CD14-positive monocyte (primary cell): ENCODE results near the gene FAM111B. TPM values are rescaled to one million over a fixed set of nuclear protein-coding genes. Genes with fewer than 3 reads are reported as not detected.

Experiments used
- DNase-seq, 3 donors: peaks; one replicate each; pipeline ENCODE4 v3.0.0-alpha.2; 2011 to 2022
- H2AFZ ChIP-seq: 2 replicates; pipeline ENCODE4 v1.6.0; 2012; ENCODE audit warnings: mild to moderate bottlenecking, low read depth, low read length, inconsistent platforms; ENCODE audit not compliant: insufficient read depth, poor library complexity, severe bottlenecking
- H3K27ac ChIP-seq, 2 donors: 1 replicate in 1 of 2; 2 replicates in 1 of 2; pipeline ENCODE4 v1.5.1; 2012 to 2013; ENCODE audit warnings: low read length in 2 of 2, control low read depth in 1 of 2, inconsistent platforms in 1 of 2, low read depth in 1 of 2, mild to moderate bottlenecking in 1 of 2
- H3K27me3 ChIP-seq, 2 donors: one replicate each; pipeline versions ENCODE4 v1.6.0 to v1.6.1; 2011 to 2013; ENCODE audit warnings: low read length in 2 of 2; ENCODE audit not compliant: control insufficient read depth in 2 of 2, insufficient read depth in 2 of 2
- H3K36me3 ChIP-seq, 2 donors: replicated peaks in 1 of 2; 1 replicate in 1 of 2; 2 replicates in 1 of 2; pipeline versions ENCODE4 v1.5.1 to v1.6.1; 2012 to 2013; ENCODE audit warnings: low read length in 2 of 2, control low read depth in 1 of 2, inconsistent platforms in 1 of 2, mild to moderate bottlenecking in 1 of 2; ENCODE audit not compliant: insufficient read depth in 2 of 2, control insufficient read depth in 1 of 2
- H3K4me1 ChIP-seq, 2 donors: 1 replicate in 1 of 2; 2 replicates in 1 of 2; pipeline versions ENCODE4 v1.5.1 to v1.6.1; 2012 to 2013; ENCODE audit warnings: low read length in 2 of 2, control low read depth in 1 of 2, inconsistent platforms in 1 of 2, mild to moderate bottlenecking in 1 of 2, moderate library complexity in 1 of 2; ENCODE audit not compliant: insufficient read depth in 2 of 2, control insufficient read depth in 1 of 2
- H3K4me2 ChIP-seq: replicated peaks from 2 replicates; pipeline ENCODE3; 2012; ENCODE audit warnings: low read length, moderate library complexity, mild to moderate bottlenecking; ENCODE audit not compliant: poor library complexity, severe bottlenecking; ENCODE audit errors: extremely low read depth
- H3K4me3 ChIP-seq, 3 experiments: fragments of 200-600 bp in 1 of 3; sonication (generic) in 1 of 3; replicated peaks in 1 of 3; 1 replicate in 2 of 3; 2 replicates in 1 of 3; pipeline ENCODE4 v1.5.1; 2011 to 2013; ENCODE audit warnings: low read length in 3 of 3, mild to moderate bottlenecking in 3 of 3, control low read depth in 2 of 3, low read depth in 2 of 3, inconsistent platforms in 1 of 3, moderate library complexity in 1 of 3
- H3K79me2 ChIP-seq: 2 replicates; pipeline ENCODE4 v1.6.0; 2012; ENCODE audit warnings: mild to moderate bottlenecking, control low read depth, inconsistent platforms, low read length, moderate library complexity; ENCODE audit not compliant: insufficient read depth
- H3K9ac ChIP-seq: 2 replicates; pipeline ENCODE4 v1.6.0; 2017; ENCODE audit warnings: low read length, mild to moderate bottlenecking; ENCODE audit not compliant: insufficient read depth, poor library complexity, severe bottlenecking
- H3K9me3 ChIP-seq, 2 donors: replicated peaks in 1 of 2; 1 replicate in 1 of 2; 2 replicates in 1 of 2; pipeline versions ENCODE4 v1.5.1 to v1.6.1; 2012 to 2013; ENCODE audit warnings: low read length in 2 of 2, control low read depth in 1 of 2; ENCODE audit not compliant: control insufficient read depth in 1 of 2, insufficient read depth in 1 of 2
- H4K20me1 ChIP-seq: 2 replicates; pipeline ENCODE4 v1.6.0; 2012; ENCODE audit warnings: mild to moderate bottlenecking, low read length, control low read depth, moderate library complexity; ENCODE audit not compliant: insufficient read depth
- H3K27ac Mint-ChIP-seq, 7 donors: one replicate each; pipeline ENCODE4 v1.8.0; 2020; ENCODE audit warnings: mild to moderate bottlenecking in 7 of 7, mixed read lengths in 7 of 7, moderate library complexity in 6 of 7, inconsistent platforms in 2 of 7
- H3K27me3 Mint-ChIP-seq, 3 donors: one replicate each; pipeline ENCODE4 v1.8.0; 2021 to 2022; ENCODE audit warnings: low read depth in 3 of 3, mild to moderate bottlenecking in 3 of 3, mixed read lengths in 3 of 3, moderate library complexity in 3 of 3, inconsistent platforms in 1 of 3
- H3K36me3 Mint-ChIP-seq, 2 donors: one replicate each; pipeline ENCODE4 v1.8.0; 2020; ENCODE audit warnings: mixed read lengths in 2 of 2, inconsistent platforms in 1 of 2, mild to moderate bottlenecking in 1 of 2
- H3K4me1 Mint-ChIP-seq: one replicate; pipeline ENCODE4 v1.8.0; 2020; ENCODE audit warnings: mild to moderate bottlenecking, mixed read lengths
- H3K4me3 Mint-ChIP-seq, 2 donors: one replicate each; pipeline ENCODE4 v1.8.0; 2020; ENCODE audit warnings: mild to moderate bottlenecking in 2 of 2, mixed read lengths in 2 of 2, moderate library complexity in 1 of 2
- H3K9me3 Mint-ChIP-seq, 7 donors: one replicate each; pipeline ENCODE4 v1.8.0; 2020 to 2022; ENCODE audit warnings: mixed read lengths in 7 of 7, mild to moderate bottlenecking in 6 of 7, moderate library complexity in 6 of 7, inconsistent platforms in 2 of 7
- whole genome bisulfite sequencing: methylation state at CpG from one replicate; pipeline ENCODE4 v1.1.5; 2013; ENCODE audit warnings: missing lambda C conversion rate; ENCODE audit not compliant: insufficient coverage; 5-methylcytosine and 5-hydroxymethylcytosine counted together
- intact Hi-C, 2 donors: fragments of 100-400 bp; cut with micrococcal nuclease; formaldehyde crosslinking; loops; one replicate each; pipeline versions ENCODE4 v1.15.0 to v1.15.1; 2023
- polyA plus RNA-seq, 3 donors: library from polyadenylated mRNA; depleted of rRNA in 1 of 3; unstranded in 2 of 3; stranded (reverse) in 1 of 3; fragments of 300-500 nt in 2 of 3; fragments of >200 nt in 1 of 3; fragmentation: Illumina TruSeq in 2 of 3; gene quantifications; 1 replicate in 2 of 3; 2 replicates in 1 of 3; pipeline ENCODE4 v1.2.3, GENCODE V29; 2012 to 2021
- TF ChIP-seq, protein P1 (sequence below): fragments of 200-600 bp; IDR thresholded peaks from one replicate; pipeline ENCODE4 v1.8.0; 2022; ENCODE audit warnings: antibody characterized with exemption, mild to moderate bottlenecking

Gene FAM111B
- polyA plus RNA-seq, 3 donors, result 0.09 TPM; not detected in 2

GRCh38 chr11:59176330-59176729 is 69.3 kb downstream of the FAM111B start:
- intact Hi-C loops, result no loop called here
- Mint-ChIP-seq H3K36me3 (peaks cover 13 to 21% of the 10 kb centered on the region in 2 donors), H3K4me1 (peaks cover 20% of the 10 kb centered on the region), H3K27ac (no peak overlapping the region), H3K27me3 (peaks cover 18 to 25% (median 22%) of the 10 kb centered on the region in 3 donors), H3K4me3 (no peak overlapping the region), H3K9me3 (peaks cover 6 to 14% (median 8%) of the 10 kb centered on the region in 7 donors)
- Histone ChIP-seq H3K4me3 (no peak overlapping the region), H3K27ac (no peak overlapping the region), H3K79me2 (peaks cover 5% of the 10 kb centered on the region), H3K4me2 (no peak overlapping the region), H3K36me3 (peaks cover 0 to 1% of the 10 kb centered on the region in 2 donors), H2AFZ (no peak overlapping the region), H4K20me1 (peaks cover 11% of the 10 kb centered on the region), H3K9me3 (peaks cover 0 to 4% of the 10 kb centered on the region in 2 donors), H3K9ac (no peak overlapping the region), H3K27me3 (peaks cover 0 to 9% of the 10 kb centered on the region in 2 donors), H3K4me1 (peaks cover 14 to 17% of the 10 kb centered on the region in 2 donors)
- TF ChIP-seq, protein P1, sequence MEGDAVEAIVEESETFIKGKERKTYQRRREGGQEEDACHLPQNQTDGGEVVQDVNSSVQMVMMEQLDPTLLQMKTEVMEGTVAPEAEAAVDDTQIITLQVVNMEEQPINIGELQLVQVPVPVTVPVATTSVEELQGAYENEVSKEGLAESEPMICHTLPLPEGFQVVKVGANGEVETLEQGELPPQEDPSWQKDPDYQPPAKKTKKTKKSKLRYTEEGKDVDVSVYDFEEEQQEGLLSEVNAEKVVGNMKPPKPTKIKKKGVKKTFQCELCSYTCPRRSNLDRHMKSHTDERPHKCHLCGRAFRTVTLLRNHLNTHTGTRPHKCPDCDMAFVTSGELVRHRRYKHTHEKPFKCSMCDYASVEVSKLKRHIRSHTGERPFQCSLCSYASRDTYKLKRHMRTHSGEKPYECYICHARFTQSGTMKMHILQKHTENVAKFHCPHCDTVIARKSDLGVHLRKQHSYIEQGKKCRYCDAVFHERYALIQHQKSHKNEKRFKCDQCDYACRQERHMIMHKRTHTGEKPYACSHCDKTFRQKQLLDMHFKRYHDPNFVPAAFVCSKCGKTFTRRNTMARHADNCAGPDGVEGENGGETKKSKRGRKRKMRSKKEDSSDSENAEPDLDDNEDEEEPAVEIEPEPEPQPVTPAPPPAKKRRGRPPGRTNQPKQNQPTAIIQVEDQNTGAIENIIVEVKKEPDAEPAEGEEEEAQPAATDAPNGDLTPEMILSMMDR, result no peak
- DNase-seq, result no peak
- 89% methylated on average over 6 of the region's 7 CpGs for WGBS

Other genes starting within 250 kb of the FAM111B start
- not detected for gene GLYATL1, start 167.7 kb upstream of the FAM111B start, polyA plus RNA-seq
- gene GLYATL1B, start 20.9 kb upstream of the FAM111B start, polyA plus RNA-seq, result not detected
- 100 to 1,000 TPM in 1 of 3 donors, 10 to 100 TPM in 2; 34.6 to 101 (median 55.7) TPM for gene FAM111A, start 35.6 kb downstream of the FAM111B start, polyA plus RNA-seq
- gene DTX4, start 64.9 kb downstream of the FAM111B start, polyA plus RNA-seq, result 1 to 10 TPM in 2 of 3 donors, under 1 TPM in 1; 0.96 to 1.9 (median 1.1) TPM
- gene MPEG1, start 105.7 kb downstream of the FAM111B start, polyA plus RNA-seq, result 100 to 1,000 TPM; 273 to 971 (median 691) TPM